OCI-LY7 (cell line): Measurements from ENCODE around the gene HECW1.

Experiments used
- CTCF ChIP-seq: fragments of 200-600 bp; sonication (generic); conservative IDR thresholded peaks from 2 replicates; pipeline ENCODE4 v1.5.1; 2014; ENCODE audit warnings: mild to moderate bottlenecking, antibody characterized with exemption, low read length, moderate library complexity, mixed read lengths
- EZH2phosphoT487 ChIP-seq: fragments of 200-600 bp; sonication (generic); IDR thresholded peaks from 2 replicates; pipeline ENCODE4 v1.6.1; 2018; ENCODE audit warnings: low read depth, borderline replicate concordance, mild to moderate bottlenecking, mixed run types, antibody characterized with exemption, low read length, moderate library complexity, mixed read lengths

DNA sequence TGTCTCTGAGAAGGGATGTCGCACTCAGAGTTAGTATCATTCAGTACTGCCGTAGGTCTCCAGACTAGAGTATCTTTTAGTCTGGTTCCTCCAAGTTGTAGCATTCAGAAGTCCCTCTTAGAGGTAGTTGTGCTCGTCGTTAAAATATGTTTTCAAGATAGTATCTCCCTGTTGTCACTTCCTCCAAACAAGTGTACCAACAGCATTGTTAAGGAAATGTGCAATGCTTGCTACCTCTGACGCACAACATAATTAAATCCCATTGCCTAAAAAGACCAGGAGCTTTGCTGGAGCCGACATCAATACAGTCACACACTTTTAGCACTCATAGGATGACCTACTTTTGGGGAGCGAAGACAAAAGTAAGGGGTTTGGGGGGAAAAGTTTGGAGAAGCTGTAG is 390.5 kb downstream of the HECW1 start:
- TF ChIP-seq CTCF (no peak), EZH2phosphoT487 (no peak)
